ENCODE results near the gene SOCS4.
A peak's percentile ranks its signal among the peaks of the same experiment; 100 is the strongest.
"Not testable (repeated sequence)": the region's sequence is repeated elsewhere in the genome, so short reads cannot be mapped to it uniquely, and the experiment has no call there.

The SOCS4 gene

DNA sequence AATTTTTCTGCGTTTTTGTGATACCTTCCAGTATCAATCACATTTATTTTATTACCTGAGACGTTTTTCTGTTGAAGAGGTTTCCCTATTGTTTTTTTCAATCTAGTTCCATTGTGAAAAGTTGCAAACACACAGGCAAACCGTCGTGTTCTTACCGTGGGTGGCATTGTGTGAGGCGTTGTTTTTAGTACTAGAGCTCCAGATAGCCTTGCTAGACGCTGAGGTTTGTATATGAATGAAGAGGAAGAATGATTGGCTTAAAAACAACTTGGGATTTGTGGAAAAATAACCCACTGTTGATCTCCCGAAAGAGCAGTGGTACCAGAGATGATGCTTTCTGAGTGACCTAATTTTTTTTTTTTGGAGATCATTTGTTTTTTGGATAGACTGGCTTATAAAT is 1.0 kb downstream of the SOCS4 start:
- Histone ChIP-seq H3K27ac (ENCODE audit: low read depth, low read length) (peak overlapping the region; percentile 97), H3K4me1 (ENCODE audit: insufficient read depth, low read length) (peaks cover 49% of the 10 kb centered on the region)
- WGBS: 3% methylated on average over 7 of the region's 8 CpGs

GRCh38 chr14:55028476-55028875 is 1.4 kb downstream of the SOCS4 start:
- Histone ChIP-seq H3K27me3 (ENCODE audit: insufficient read depth, low read length) (no peaks in the 10 kb centered on the region), H3K27ac (ENCODE audit: low read depth, low read length) (no peak overlapping the region), H3K9me3 (ENCODE audit: insufficient read depth, low read depth, low read length) (no peaks in the 10 kb centered on the region), H3K9ac (ENCODE audit: low read depth, low read length) (peak overlapping the region; percentile 97), H3K4me3 (ENCODE audit: low read length) (peak overlapping the region; percentile 85), H3K36me3 (ENCODE audit: insufficient read depth, low read length) (peaks cover 27% of the 10 kb centered on the region), H3K4me1 (ENCODE audit: insufficient read depth, low read length) (peaks cover 44% of the 10 kb centered on the region)
- WGBS: 75% methylated on average over 4 of the region's 4 CpGs

More for the DNA sequence above, 1.0 kb downstream of the SOCS4 start:
- Histone ChIP-seq H3K9me3 (ENCODE audit: insufficient read depth, low read depth, low read length) (no peaks in the 10 kb centered on the region), H3K9ac (ENCODE audit: low read depth, low read length) (peak overlapping the region; percentile 97), H3K36me3 (ENCODE audit: insufficient read depth, low read length) (peaks cover 27% of the 10 kb centered on the region), H3K27me3 (ENCODE audit: insufficient read depth, low read length) (no peaks in the 10 kb centered on the region), H3K4me3 (ENCODE audit: low read length) (peak overlapping the region; percentile 85)

DNA sequence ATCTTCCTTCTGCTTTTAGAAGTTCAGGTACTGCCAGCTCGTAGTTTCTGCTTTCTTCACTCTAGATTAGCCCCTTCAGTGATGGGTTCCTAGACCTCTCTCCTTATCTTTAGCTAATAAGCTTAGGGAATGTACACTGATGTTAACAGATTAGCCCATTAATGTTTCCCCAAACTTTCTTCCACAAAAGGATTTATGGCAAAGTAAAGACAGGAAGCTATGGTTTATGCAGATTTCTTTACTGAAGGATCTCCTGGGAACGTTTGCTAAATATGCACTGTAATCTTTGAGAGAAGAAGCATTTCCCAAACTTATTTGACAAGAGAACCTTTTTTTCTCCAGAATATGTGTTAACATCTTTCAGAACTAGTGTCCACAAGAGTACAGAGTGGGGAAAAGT is 4.2 kb downstream of the SOCS4 start:
- H3K4me1 ChIP-seq (ENCODE audit: insufficient read depth, low read length): peaks cover 30% of the 10 kb centered on the region
- no peaks in the 10 kb centered on the region for H3K27me3 ChIP-seq (ENCODE audit: insufficient read depth, low read length)
- WGBS: 40% methylated on average over 2 of the region's 2 CpGs
- no peak overlapping the region for H3K4me3 ChIP-seq (ENCODE audit: low read length)
- peaks cover 41% of the 10 kb centered on the region for H3K36me3 ChIP-seq (ENCODE audit: insufficient read depth, low read length)
- no peak overlapping the region for H3K27ac ChIP-seq (ENCODE audit: low read depth, low read length)
- no peaks in the 10 kb centered on the region for H3K9me3 ChIP-seq (ENCODE audit: insufficient read depth, low read depth, low read length)
- H3K9ac ChIP-seq (ENCODE audit: low read depth, low read length): no peak overlapping the region

GRCh38 chr14:55037995-55038394 is 11.0 kb downstream of the SOCS4 start:
- H3K4me3 ChIP-seq (ENCODE audit: low read length); H3K9ac ChIP-seq (ENCODE audit: low read depth, low read length); H3K9me3 ChIP-seq (ENCODE audit: insufficient read depth, low read depth, low read length); H3K27ac ChIP-seq (ENCODE audit: low read depth, low read length); H3K4me1 ChIP-seq (ENCODE audit: insufficient read depth, low read length); H3K27me3 ChIP-seq (ENCODE audit: insufficient read depth, low read length): not testable (repeated sequence)
- H3K36me3 ChIP-seq (ENCODE audit: insufficient read depth, low read length): peaks cover 60% of the 10 kb centered on the region

GRCh38 chr14:55038708-55039107 is 11.7 kb downstream of the SOCS4 start:
- Histone ChIP-seq H3K9ac (ENCODE audit: low read depth, low read length) (no peak overlapping the region), H3K4me3 (ENCODE audit: low read length) (no peak overlapping the region), H3K27ac (ENCODE audit: low read depth, low read length) (no peak overlapping the region), H3K27me3 (ENCODE audit: insufficient read depth, low read length) (no peaks in the 10 kb centered on the region; the same call in 1 of the 2 replicates), H3K4me1 (ENCODE audit: insufficient read depth, low read length) (no peaks in the 10 kb centered on the region), H3K9me3 (ENCODE audit: insufficient read depth, low read depth, low read length) (no peaks in the 10 kb centered on the region), H3K36me3 (ENCODE audit: insufficient read depth, low read length) (peaks cover 60% of the 10 kb centered on the region)

DNA sequence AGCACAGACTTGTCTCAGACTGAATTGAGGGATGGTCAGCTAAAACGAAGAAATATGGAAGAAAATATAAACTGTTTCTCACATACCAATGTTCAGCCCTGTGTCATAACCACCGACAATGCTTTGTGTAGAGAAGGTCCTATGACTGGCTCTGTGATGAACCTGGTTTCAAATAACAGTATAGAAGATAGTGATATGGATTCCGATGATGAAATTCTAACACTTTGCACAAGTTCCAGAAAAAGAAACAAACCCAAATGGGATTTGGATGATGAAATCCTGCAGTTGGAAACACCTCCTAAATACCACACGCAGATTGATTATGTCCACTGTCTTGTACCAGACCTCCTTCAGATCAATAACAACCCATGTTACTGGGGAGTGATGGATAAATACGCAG is 16.5 kb downstream of the SOCS4 start:
- 96% methylated on average over 5 of the region's 5 CpGs for WGBS
- H3K27ac ChIP-seq (ENCODE audit: low read depth, low read length): no peak overlapping the region

DNA sequence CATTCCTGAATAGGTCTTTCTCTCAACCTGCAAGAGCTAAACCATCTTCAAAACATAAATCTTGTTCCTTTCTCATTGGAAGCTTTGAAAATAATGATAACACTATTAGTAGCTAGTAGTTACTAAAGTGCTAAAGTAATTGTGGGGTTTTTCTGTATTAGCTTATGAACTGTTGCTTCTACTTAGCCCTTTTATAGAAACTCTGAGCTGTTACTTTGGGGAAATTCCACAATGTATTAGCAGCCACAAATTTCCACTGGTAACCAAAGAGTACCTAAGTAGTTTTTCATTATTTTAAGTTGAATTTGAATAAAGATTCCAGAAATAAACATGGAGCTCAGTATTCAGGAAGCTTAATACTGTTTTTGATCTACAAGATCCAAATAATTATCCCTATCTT is 18.1 kb downstream of the SOCS4 start:
- Histone ChIP-seq H3K4me1 (ENCODE audit: insufficient read depth, low read length) (no peaks in the 10 kb centered on the region), H3K27me3 (ENCODE audit: insufficient read depth, low read length) (no peaks in the 10 kb centered on the region; the same call in 1 of the 2 replicates), H3K4me3 (ENCODE audit: low read length) (no peak overlapping the region), H3K27ac (ENCODE audit: low read depth, low read length) (no peak overlapping the region), H3K9ac (ENCODE audit: low read depth, low read length) (no peak overlapping the region), H3K36me3 (ENCODE audit: insufficient read depth, low read length) (peaks cover 36% of the 10 kb centered on the region), H3K9me3 (ENCODE audit: insufficient read depth, low read depth, low read length) (no peaks in the 10 kb centered on the region)

More for the DNA sequence above, 16.5 kb downstream of the SOCS4 start:
- Histone ChIP-seq H3K4me1 (ENCODE audit: insufficient read depth, low read length) (no peaks in the 10 kb centered on the region), H3K27me3 (ENCODE audit: insufficient read depth, low read length) (no peaks in the 10 kb centered on the region; the same call in 1 of the 2 replicates), H3K9ac (ENCODE audit: low read depth, low read length) (no peak overlapping the region), H3K9me3 (ENCODE audit: insufficient read depth, low read depth, low read length) (no peaks in the 10 kb centered on the region), H3K36me3 (ENCODE audit: insufficient read depth, low read length) (peaks cover 43% of the 10 kb centered on the region), H3K4me3 (ENCODE audit: low read length) (no peak overlapping the region)

- WGBS: 97% methylated on average over 5 of the region's 5 CpGs
- no peak overlapping the region for H3K9ac ChIP-seq (ENCODE audit: low read depth, low read length)
- peaks cover 31% of the 10 kb centered on the region for H3K36me3 ChIP-seq (ENCODE audit: insufficient read depth, low read length)
- H3K4me1 ChIP-seq (ENCODE audit: insufficient read depth, low read length): peaks cover 3% of the 10 kb centered on the region; the same call in 1 of the 2 replicates
- no peaks in the 10 kb centered on the region; the same call in 1 of the 2 replicates for H3K27me3 ChIP-seq (ENCODE audit: insufficient read depth, low read length)
- no peaks in the 10 kb centered on the region for H3K9me3 ChIP-seq (ENCODE audit: insufficient read depth, low read depth, low read length)
- H3K4me3 ChIP-seq (ENCODE audit: low read length): no peak overlapping the region
- no peak overlapping the region for H3K27ac ChIP-seq (ENCODE audit: low read depth, low read length)
These were observed 20.4 kb downstream of the SOCS4 start for GRCh38 chr14:55047301-55048053.

DNA sequence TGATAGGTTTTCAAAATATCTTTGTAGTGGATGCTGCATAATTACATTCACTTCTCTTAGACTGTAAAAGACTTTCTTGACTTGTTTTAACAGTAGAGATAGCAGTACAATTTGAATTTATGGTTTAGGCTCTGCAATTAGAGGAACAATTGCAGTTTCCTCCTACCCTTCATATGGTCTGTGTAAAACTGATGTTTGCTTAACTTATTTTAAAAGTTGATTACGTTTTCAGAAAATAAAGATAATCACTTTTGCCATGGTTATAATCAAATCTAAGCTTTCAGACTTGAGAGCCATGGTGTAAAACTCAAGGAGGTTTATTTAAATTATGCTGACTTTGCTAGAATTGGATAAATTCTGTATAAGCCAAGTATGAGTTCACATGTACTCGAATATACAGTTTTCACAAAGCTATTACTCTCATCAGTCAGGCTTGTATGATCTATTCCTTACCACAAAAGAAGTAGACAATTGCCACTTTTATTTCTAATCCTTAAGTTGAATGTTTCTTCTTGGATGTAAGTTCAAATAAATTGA is 21.9 kb downstream of the SOCS4 start:
- H3K36me3 ChIP-seq (ENCODE audit: insufficient read depth, low read length): peaks cover 28% of the 10 kb centered on the region
- no peak overlapping the region for H3K4me3 ChIP-seq (ENCODE audit: low read length)
- no peaks in the 10 kb centered on the region for H3K27me3 ChIP-seq (ENCODE audit: insufficient read depth, low read length)
- no peaks in the 10 kb centered on the region for H3K9me3 ChIP-seq (ENCODE audit: insufficient read depth, low read depth, low read length)
- H3K27ac ChIP-seq (ENCODE audit: low read depth, low read length): no peak overlapping the region
- H3K4me1 ChIP-seq (ENCODE audit: insufficient read depth, low read length): peaks cover 18% of the 10 kb centered on the region
- 92% methylated on average over 1 of the region's 2 CpGs for WGBS
- no peak overlapping the region for H3K9ac ChIP-seq (ENCODE audit: low read depth, low read length)

GRCh38 chr14:55051165-55051422 is 24.1 kb downstream of the SOCS4 start:
- Histone ChIP-seq H3K4me3 (ENCODE audit: low read length) (peak overlapping the region; percentile 99), H3K27ac (ENCODE audit: low read depth, low read length) (peak overlapping the region; percentile 94), H3K9me3 (ENCODE audit: insufficient read depth, low read depth, low read length) (no peaks in the 10 kb centered on the region), H3K36me3 (ENCODE audit: insufficient read depth, low read length) (peaks cover 31% of the 10 kb centered on the region), H3K4me1 (ENCODE audit: insufficient read depth, low read length) (peaks cover 20% of the 10 kb centered on the region), H3K27me3 (ENCODE audit: insufficient read depth, low read length) (no peaks in the 10 kb centered on the region), H3K9ac (ENCODE audit: low read depth, low read length) (peak overlapping the region; percentile 87)
- WGBS: 5% methylated on average over 10 of the region's 10 CpGs

DNA sequence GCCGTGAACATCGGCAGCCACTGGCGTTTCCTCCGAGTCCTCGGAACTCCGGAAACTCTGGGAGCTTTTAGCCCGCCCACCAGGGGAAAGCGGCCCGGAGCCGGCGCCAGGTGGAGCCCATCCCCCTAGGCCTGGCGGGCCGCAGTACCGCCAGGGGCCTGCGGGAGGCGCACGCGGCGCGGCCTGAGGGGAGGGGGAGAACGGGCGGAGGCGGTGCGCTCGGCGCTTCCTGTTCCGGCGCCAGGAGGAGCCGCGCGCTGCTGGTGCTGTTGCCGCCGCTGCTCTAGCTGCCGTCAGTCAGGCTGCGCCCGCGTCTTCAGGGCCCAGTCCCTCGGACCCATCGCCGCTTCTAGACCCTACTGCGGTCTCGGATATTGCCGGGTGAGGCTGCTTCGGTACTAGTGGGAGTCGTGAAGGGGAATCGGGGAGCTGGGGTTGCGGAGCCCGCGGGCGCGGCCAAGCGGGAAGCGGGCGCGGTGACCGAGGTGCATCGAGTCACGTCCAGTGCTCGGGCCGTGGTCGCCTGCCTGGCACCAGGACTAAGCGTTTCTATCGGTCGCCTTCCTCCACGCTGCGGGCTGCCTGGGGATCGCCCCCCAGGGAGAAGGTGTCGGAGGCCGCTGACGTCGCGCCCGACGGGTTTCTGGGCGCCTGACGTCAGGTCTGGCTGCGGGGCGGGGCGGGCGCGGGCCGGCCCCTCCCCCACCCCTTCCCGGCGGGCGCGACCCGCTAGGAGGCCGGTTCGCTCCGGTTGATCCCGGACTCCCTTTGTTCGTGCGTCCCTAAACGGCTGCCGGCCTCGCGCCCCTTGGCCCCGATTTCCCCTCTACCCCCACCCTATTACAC is 24.6 kb downstream of the SOCS4 start, which contains the start of gene MAPK1IP1L:
MAPK1IP1L (plus strand) TSS at position 225 of the 846 bp plus-strand sequence. CDS start 10,037 bp downstream, outside the sequence.
- peak within 1 kb of the TSS; percentile 99 for H3K9ac ChIP-seq (ENCODE audit: low read depth, low read length)
- no peaks in the 10 kb centered on the region for H3K9me3 ChIP-seq (ENCODE audit: insufficient read depth, low read depth, low read length)
- no peaks in the 10 kb centered on the region for H3K27me3 ChIP-seq (ENCODE audit: insufficient read depth, low read length)
- WGBS: under 1% methylated on average over 98 of the region's 98 CpGs
- H3K4me1 ChIP-seq (ENCODE audit: insufficient read depth, low read length): peaks cover 22% of the 10 kb centered on the region
- peaks cover 34% of the 10 kb centered on the region for H3K36me3 ChIP-seq (ENCODE audit: insufficient read depth, low read length)
- H3K27ac ChIP-seq (ENCODE audit: low read depth, low read length): peak within 1 kb of the TSS; percentile 100
- H3K4me3 ChIP-seq (ENCODE audit: low read length): peak within 1 kb of the TSS; percentile 99

All from HUES64 (cell line).